GM23248 (cell line): ENCODE results near the gene GRK6.

Source experiments
- EZH2 ChIP-seq: fragments of 200-600 bp; sonication (generic); IDR thresholded peaks from 2 replicates; pipeline ENCODE4 v1.6.1; 2018; ENCODE audit warnings: antibody characterized with exemption, mild to moderate bottlenecking; ENCODE audit not compliant: insufficient read depth, poor library complexity, severe bottlenecking
- EZH2phosphoT487 ChIP-seq: fragments of 200-600 bp; sonication (generic); IDR thresholded peaks from 2 replicates; pipeline ENCODE4 v1.6.1; 2018; ENCODE audit warnings: antibody characterized with exemption, moderate library complexity, mild to moderate bottlenecking, low read depth; ENCODE audit not compliant: insufficient read depth

DNA sequence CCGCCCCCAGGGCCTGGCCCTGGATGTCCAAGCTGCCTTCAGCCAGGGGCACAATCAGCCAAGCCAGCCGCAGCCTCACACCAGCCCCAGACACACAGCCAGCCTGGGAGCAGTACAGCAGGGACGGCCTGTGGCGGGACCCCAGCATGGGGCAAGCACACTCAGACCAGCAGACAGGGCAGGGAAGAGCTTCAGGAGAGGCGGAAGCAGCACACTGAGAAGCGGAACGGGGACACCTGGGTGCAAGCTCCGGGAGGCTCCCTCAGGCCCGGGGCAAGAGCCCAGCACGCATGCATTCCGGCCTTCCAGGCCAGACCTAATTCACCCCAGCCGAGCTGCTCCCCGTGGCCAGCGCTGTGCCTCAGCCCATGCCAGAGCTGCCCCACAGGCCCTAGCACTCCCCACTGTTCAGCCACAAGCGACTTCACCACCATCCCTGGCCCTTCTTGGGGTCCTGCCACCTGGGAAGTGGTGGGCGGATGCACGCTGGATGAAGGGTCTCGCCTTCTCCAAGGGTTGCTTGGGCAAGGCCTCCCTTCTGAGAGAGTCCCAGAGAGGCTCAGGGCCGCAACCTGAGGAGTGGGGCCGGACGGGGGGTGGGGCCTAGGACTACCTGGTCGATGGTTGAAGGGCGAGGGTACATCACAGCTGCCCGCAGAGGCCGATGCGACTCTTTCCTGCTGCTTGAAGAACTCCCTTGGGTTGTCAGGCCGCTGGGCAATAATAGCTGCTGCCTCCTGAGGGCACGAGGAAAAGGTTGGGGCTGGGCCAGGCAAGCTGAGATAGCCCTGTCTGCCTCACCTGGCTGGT lies 33.5 kb downstream of the GRK6 start:
- TF ChIP-seq EZH2phosphoT487 (no peak), EZH2 (no peak)
